H1 (cell line): ENCODE results near the gene SCGB1D4.

Experiments used
- CTCF ChIP-seq, 3 experiments: IDR thresholded peaks; 1 replicate in 2 of 3; 2 replicates in 1 of 3; pipeline versions ENCODE4 v1.5.1 to v1.6.1; 2011; ENCODE audit warnings: low read length in 3 of 3, mild to moderate bottlenecking in 3 of 3, inconsistent platforms in 2 of 3, low read depth in 1 of 3, moderate library complexity in 1 of 3; ENCODE audit not compliant: insufficient read depth in 1 of 3; ENCODE audit errors: control extremely low read depth in 1 of 3
- JUN ChIP-seq: IDR thresholded peaks from 2 replicates; pipeline ENCODE4 v1.6.1; 2011; ENCODE audit warnings: low read depth, mild to moderate bottlenecking, improper control_type of control experiment, low read length
- POLR2A ChIP-seq, 2 experiments: IDR thresholded peaks; 1 replicate in 1 of 2; 2 replicates in 1 of 2; pipeline ENCODE4 v1.6.1; 2011; ENCODE audit warnings: low read depth in 2 of 2, low read length in 2 of 2, mild to moderate bottlenecking in 2 of 2; ENCODE audit errors: control extremely low read depth in 1 of 2
- RFX5 ChIP-seq: IDR thresholded peaks from 2 replicates; pipeline ENCODE4 v1.6.1; 2011; ENCODE audit warnings: low read depth, low read length, improper control_type of control experiment, borderline replicate concordance
- SP1 ChIP-seq: IDR thresholded peaks from 2 replicates; pipeline ENCODE4 v1.6.1; 2011; ENCODE audit warnings: low read depth, low read length
- TAF1 ChIP-seq: IDR thresholded peaks from 2 replicates; pipeline ENCODE4 v1.6.1; 2011; ENCODE audit warnings: mild to moderate bottlenecking, low read depth, low read length
- TAF7 ChIP-seq: optimal IDR thresholded peaks from 2 replicates; pipeline ENCODE3; 2011; ENCODE audit warnings: low read depth, mild to moderate bottlenecking, inconsistent platforms, low read length, moderate library complexity, borderline replicate concordance

- TF ChIP-seq SP1: no peak
- TF ChIP-seq POLR2A (IDR thresholded peaks at IDR 0.05; ENCODE audit: control extremely low read depth in 1 of 2, low read depth in 2 of 2, low read length in 2 of 2): no peak
- no peak for TF ChIP-seq TAF1
- no peak for TF ChIP-seq CTCF (IDR thresholded peaks at IDR 0.05; ENCODE audit: control extremely low read depth in 1 of 3, insufficient read depth in 1 of 3, low read depth in 1 of 3, low read length in 3 of 3)
- TF ChIP-seq RFX5: no peak
- TF ChIP-seq JUN: no peak
- TF ChIP-seq TAF7: no peak
Measured at GRCh38 chr11:62298975-62299374, at the start of gene SCGB1D4.
